DMS153 (cell line): ENCODE results near the gene ZNF182.
A peak's percentile ranks its signal among the peaks of the same experiment; 100 is the strongest.
"Not testable (repeated sequence)": the region's sequence is repeated elsewhere in the genome, so short reads cannot be mapped to it uniquely, and the experiment has no call there.

Experiments
- DNase-seq: peaks from one replicate; lab custom pipeline; 2025; lab: John Stamatoyannopoulos, UW

Gene ZNF182

GRCh38 chrX:48003758-48004457, at the start of gene ZNF182:
Gene ZNF182, minus strand, starts transcription at chrX:48003989. Its CDS starts 1,380 bp downstream, at chrX:48002609.
- peak; percentile 86 for DNase-seq

- DNase-seq: no peak
These were observed 43.1 kb upstream of the ZNF182 start for GRCh38 chrX:48046846-48047245.

- no peak for DNase-seq
These were observed 41.9 kb upstream of the ZNF182 start for GRCh38 chrX:48045410-48046311.

- DNase-seq: no peak
These were observed 39.3 kb upstream of the ZNF182 start for GRCh38 chrX:48043056-48043455.

GRCh38 chrX:48035891-48036290, 32.1 kb upstream of the ZNF182 start:
- DNase-seq: no peak

- DNase-seq: not testable (repeated sequence)
These were observed 26.9 kb upstream of the ZNF182 start for GRCh38 chrX:48030641-48031173.

GRCh38 chrX:48030237-48030636, 26.4 kb upstream of the ZNF182 start:
- no peak for DNase-seq

GRCh38 chrX:48028091-48028490, 24.3 kb upstream of the ZNF182 start:
- no peak for DNase-seq

GRCh38 chrX:48027545-48027944, 23.8 kb upstream of the ZNF182 start:
- DNase-seq: not testable (repeated sequence)

- peak; percentile 25 for DNase-seq
These were observed 21.8 kb upstream of the ZNF182 start for GRCh38 chrX:48025561-48025960.

- no peak for DNase-seq
These were observed 18.9 kb upstream of the ZNF182 start for GRCh38 chrX:48022738-48023137.

- no peak for DNase-seq
These were observed 18.3 kb upstream of the ZNF182 start for GRCh38 chrX:48022100-48022499.

GRCh38 chrX:48021026-48021900, 17.5 kb upstream of the ZNF182 start:
- peak; percentile 50 for DNase-seq

- DNase-seq: not testable (repeated sequence)
These were observed 16.7 kb upstream of the ZNF182 start for GRCh38 chrX:48020472-48020871.

- DNase-seq: not testable (repeated sequence)
These were observed 16.1 kb upstream of the ZNF182 start for GRCh38 chrX:48019892-48020291.

GRCh38 chrX:48016583-48017310, 13.0 kb upstream of the ZNF182 start:
- not testable (repeated sequence) for DNase-seq

GRCh38 chrX:48009445-48009960, 5.7 kb upstream of the ZNF182 start:
- DNase-seq: not testable (repeated sequence)

- DNase-seq: not testable (repeated sequence)
These were observed 2.9 kb upstream of the ZNF182 start, which contains the start of gene SPACA5 for GRCh38 chrX:48006688-48007087. Gene SPACA5, plus strand, starts transcription at chrX:48006988. Its CDS starts 815 bp downstream, at chrX:48007803.

- no peak for DNase-seq
These were observed 427 bp downstream of the ZNF182 start for GRCh38 chrX:48003367-48003757.

GRCh38 chrX:48002929-48003328, 860 bp downstream of the ZNF182 start:
- DNase-seq: no peak

- no peak for DNase-seq
These were observed 1.5 kb downstream of the ZNF182 start for GRCh38 chrX:48002319-48002718.
